H9 (cell line): ENCODE measurements around the gene RNPEP. TPM values are rescaled to one million over a fixed set of nuclear protein-coding genes. Genes with fewer than 3 reads are reported as not detected.

Source experiments
- DNase-seq: peaks from one replicate; pipeline ENCODE4 v3.0.0-alpha.2; 2017
- H2AFZ ChIP-seq: one replicate; pipeline ENCODE4 v1.6.1; 2013; ENCODE audit warnings: mild to moderate bottlenecking, low read length, control low read depth, moderate library complexity
- H2AK5ac ChIP-seq: 2 replicates; pipeline ENCODE4 v1.6.1; 2013; ENCODE audit warnings: low read length, control low read depth, mixed read lengths; ENCODE audit not compliant: insufficient read length
- H2BK120ac ChIP-seq: one replicate; pipeline ENCODE4 v1.6.1; 2013; ENCODE audit warnings: low read depth, mild to moderate bottlenecking, low read length, control low read depth, inconsistent platforms; ENCODE audit not compliant: poor library complexity, severe bottlenecking
- H2BK12ac ChIP-seq: 2 replicates; pipeline ENCODE4 v1.6.1; 2013; ENCODE audit warnings: low read length, control low read depth, mixed read lengths, low read depth; ENCODE audit not compliant: insufficient read length
- H2BK15ac ChIP-seq: 2 replicates; pipeline ENCODE4 v1.6.1; 2013; ENCODE audit warnings: low read depth, low read length, control low read depth
- H2BK20ac ChIP-seq: one replicate; pipeline ENCODE4 v1.6.1; 2013; ENCODE audit warnings: low read depth, mild to moderate bottlenecking, low read length, control low read depth, inconsistent platforms; ENCODE audit not compliant: poor library complexity, severe bottlenecking
- H2BK5ac ChIP-seq: 2 replicates; pipeline ENCODE4 v1.6.1; 2013; ENCODE audit warnings: low read length, control low read depth, mixed read lengths; ENCODE audit not compliant: insufficient read length
- H3K14ac ChIP-seq: 2 replicates; pipeline ENCODE4 v1.6.1; 2013; ENCODE audit warnings: low read length, control low read depth; ENCODE audit not compliant: insufficient read depth
- H3K18ac ChIP-seq: 2 replicates; pipeline ENCODE4 v1.6.1; 2013; ENCODE audit warnings: low read depth, mild to moderate bottlenecking, mixed read lengths, low read length, control low read depth; ENCODE audit not compliant: insufficient read length
- H3K23ac ChIP-seq: 2 replicates; pipeline ENCODE4 v1.6.1; 2013; ENCODE audit warnings: low read length, control low read depth, mixed read lengths, low read depth; ENCODE audit not compliant: insufficient read length
- H3K23me2 ChIP-seq: 2 replicates; pipeline ENCODE4 v1.6.1; 2013; ENCODE audit warnings: low read depth, mild to moderate bottlenecking, mixed read lengths, low read length, control low read depth; ENCODE audit not compliant: insufficient read length, poor library complexity, severe bottlenecking
- H3K27ac ChIP-seq: 2 replicates; pipeline ENCODE4 v1.5.1; 2013; ENCODE audit warnings: low read length, control low read depth, mixed read lengths, low read depth; ENCODE audit not compliant: insufficient read length
- H3K27me3 ChIP-seq: 2 replicates; pipeline ENCODE4 v1.6.1; 2013; ENCODE audit warnings: low read length, control low read depth, inconsistent platforms; ENCODE audit not compliant: insufficient read depth
- H3K4ac ChIP-seq: 2 replicates; pipeline ENCODE4 v1.6.1; 2013; ENCODE audit warnings: low read depth, mild to moderate bottlenecking, control low read depth, inconsistent platforms, low read length, moderate library complexity
- H3K4me1 ChIP-seq: 2 replicates; pipeline ENCODE4 v1.6.1; 2013; ENCODE audit warnings: low read length, control low read depth, inconsistent platforms; ENCODE audit not compliant: insufficient read depth
- H3K4me2 ChIP-seq: 2 replicates; pipeline ENCODE4 v1.6.1; 2013; ENCODE audit warnings: low read length, control low read depth, mixed read lengths; ENCODE audit not compliant: insufficient read length, insufficient read depth
- H3K56ac ChIP-seq: 2 replicates; pipeline ENCODE4 v1.6.1; 2013; ENCODE audit warnings: low read depth, mild to moderate bottlenecking, mixed read lengths, low read length, control low read depth; ENCODE audit not compliant: insufficient read length
- H3K79me1 ChIP-seq: 2 replicates; pipeline ENCODE4 v1.6.1; 2013; ENCODE audit warnings: low read depth, mild to moderate bottlenecking, moderate library complexity, low read length, control low read depth, inconsistent platforms; ENCODE audit not compliant: insufficient read depth, poor library complexity, severe bottlenecking
- H3K79me2 ChIP-seq: 2 replicates; pipeline ENCODE4 v1.6.1; 2013; ENCODE audit warnings: low read length, control low read depth, inconsistent platforms; ENCODE audit not compliant: insufficient read depth
- H3K9ac ChIP-seq: 2 replicates; pipeline ENCODE4 v1.6.1; 2013; ENCODE audit warnings: low read length, control low read depth, mixed read lengths; ENCODE audit not compliant: insufficient read length; ENCODE audit errors: extremely low read depth
- H3K9me3 ChIP-seq: one replicate; pipeline ENCODE4 v1.6.1; 2013; ENCODE audit warnings: low read depth, low read length, inconsistent platforms; ENCODE audit not compliant: control insufficient read depth
- H3T11ph ChIP-seq: one replicate; pipeline ENCODE4 v1.6.1; 2013; ENCODE audit warnings: mild to moderate bottlenecking, low read length, control low read depth, inconsistent platforms
- H4K20me1 ChIP-seq: one replicate; pipeline ENCODE4 v1.6.1; 2013; ENCODE audit not compliant: control insufficient read depth, insufficient read length, insufficient read depth
- H4K5ac ChIP-seq: 2 replicates; pipeline ENCODE4 v1.6.1; 2013; ENCODE audit warnings: low read depth, mild to moderate bottlenecking, mixed read lengths, low read length, control low read depth; ENCODE audit not compliant: insufficient read length
- H4K8ac ChIP-seq: replicated peaks from 2 replicates; pipeline ENCODE4 v1.6.1; 2013; ENCODE audit warnings: low read length, control low read depth, mixed read lengths, low read depth; ENCODE audit not compliant: insufficient read length
- H4K91ac ChIP-seq: 2 replicates; pipeline ENCODE4 v1.6.1; 2013; ENCODE audit warnings: low read depth, mild to moderate bottlenecking, moderate library complexity, mixed read lengths, low read length, control low read depth; ENCODE audit not compliant: insufficient read length
- H3K27ac Mint-ChIP-seq, 3 experiments: 2 replicates in 2 of 3; 3 replicates in 1 of 3; pipeline ENCODE4 v1.8.0; 2020 to 2021; ENCODE audit warnings: mixed read lengths in 3 of 3, mild to moderate bottlenecking in 1 of 3, moderate library complexity in 1 of 3
- H3K27me3 Mint-ChIP-seq: 2 replicates; pipeline ENCODE4 v1.8.0; 2021; ENCODE audit warnings: low read depth, mild to moderate bottlenecking, moderate library complexity, mixed read lengths
- H3K36me3 Mint-ChIP-seq, 3 experiments: 2 replicates in 2 of 3; 3 replicates in 1 of 3; pipeline ENCODE4 v1.8.0; 2020 to 2021; ENCODE audit warnings: low read depth in 3 of 3, mixed read lengths in 3 of 3; ENCODE audit not compliant: insufficient read depth in 1 of 3
- H3K4me1 Mint-ChIP-seq, 2 experiments: 2 replicates each; pipeline ENCODE4 v1.8.0; 2020; ENCODE audit warnings: mixed read lengths in 2 of 2
- H3K4me3 Mint-ChIP-seq, 2 experiments: 2 replicates in 1 of 2; 3 replicates in 1 of 2; pipeline ENCODE4 v1.8.0; 2020 to 2021; ENCODE audit warnings: mild to moderate bottlenecking in 2 of 2, mixed read lengths in 2 of 2, moderate library complexity in 1 of 2
- H3K9me3 Mint-ChIP-seq, 2 experiments: 2 replicates in 1 of 2; 3 replicates in 1 of 2; pipeline ENCODE4 v1.8.0; 2020; ENCODE audit warnings: mild to moderate bottlenecking in 2 of 2, mixed read lengths in 2 of 2, moderate library complexity in 1 of 2
- CTCF ChIP-seq: fragments of 200-600 bp; sonication (generic); conservative IDR thresholded peaks from 3 replicates; pipeline ENCODE4 v1.8.0; 2021; ENCODE audit warnings: antibody characterized with exemption, mild to moderate bottlenecking
- WGBS: extraction: QIAGEN DNeasy Blood & Tissue Kit; methylation state at CpG from one replicate; pipeline ENCODE4 v1.1.7; 2013; ENCODE audit warnings: missing lambda C conversion rate, low lambda C conversion rate, mixed read lengths; ENCODE audit not compliant: insufficient read length; ENCODE audit errors: extremely low coverage; 5-methylcytosine and 5-hydroxymethylcytosine counted together
- long read RNA-seq: library from polyadenylated mRNA; unstranded; transcript quantifications from one replicate; pipeline ENCODE4 v2.0.0, GENCODE V29; 2020
- total RNA-seq: library from RNA; stranded (reverse); gene quantifications from 2 replicates; pipeline ENCODE4 v1.2.1, GENCODE V29; 2021

RNPEP gene
- total RNA-seq = 49.2 and 49.9 TPM in 2 replicates
- long read RNA-seq, transcript RNPEP-201 (11 exons, 2,427 nt) = major isoform, 5 of 40 reads
- long read RNA-seq, partial matches to known transcripts = 12 of 40 reads
- long read RNA-seq, other reads (novel, unspliced or antisense) = 23 of 40 reads

GRCh38 chr1:201982623-201983379, at the start of gene RNPEP:
TSS of gene RNPEP (plus strand) at chr1:201982648. CDS start at chr1:201982667, 19 bp downstream.
- Histone ChIP-seq H4K91ac (no peak within 1 kb of the TSS), H3T11ph (no peak within 1 kb of the TSS), H3K27ac (no peak within 1 kb of the TSS), H2BK12ac (no peak within 1 kb of the TSS), H3K23ac (no peak within 1 kb of the TSS), H3K9ac (peak within 1 kb of the TSS; percentile 57), H3K4me2 (peak within 1 kb of the TSS; percentile 73), H3K4ac (no peak within 1 kb of the TSS), H2BK15ac (no peak within 1 kb of the TSS), H4K20me1 (no peaks in the 10 kb centered on the region), H2BK20ac (no peak within 1 kb of the TSS), H4K5ac (no peak within 1 kb of the TSS), H3K79me1 (peaks cover 3% of the 10 kb centered on the region), H3K27me3 (no peaks in the 10 kb centered on the region; the same call in 1 of the 2 replicates), H2AK5ac (no peak within 1 kb of the TSS), H2BK120ac (no peak within 1 kb of the TSS), H3K4me1 (no peaks in the 10 kb centered on the region; the same call in 1 of the 2 replicates), H2BK5ac (no peak within 1 kb of the TSS), H3K56ac (no peak within 1 kb of the TSS), H3K79me2 (peaks cover 7% of the 10 kb centered on the region; the same call in 1 of the 2 replicates), H4K8ac (no peak within 1 kb of the TSS), H3K23me2 (peaks cover 9% of the 10 kb centered on the region), H3K9me3 (no peaks in the 10 kb centered on the region), H3K14ac (peak within 1 kb of the TSS; percentile 80), H3K18ac (peak within 1 kb of the TSS; percentile 66), H2AFZ (peak within 1 kb of the TSS; percentile 9)
- Mint-ChIP-seq H3K4me1 (peaks cover 18 to 21% of the 10 kb centered on the region in 2 experiments), H3K36me3 (peaks cover 0 to 8% (median 5%) of the 10 kb centered on the region in 3 experiments; a peak in 3 of 7 replicates), H3K4me3 (peak within 1 kb of the TSS; percentile 94 to 96), H3K27ac (peak within 1 kb of the TSS in 2 of 3 experiments; percentile 74 to 92; a peak in 4 of 7 replicates), H3K27me3 (peaks cover 11% of the 10 kb centered on the region), H3K9me3 (no peaks in the 10 kb centered on the region)
- TF ChIP-seq CTCF = no peak; the same call in 1 of the 3 replicates
- peak; percentile 77 for DNase-seq
- WGBS = no CpG with 5 or more reads among the region's 80 CpGs
